Ureter (tissue), 1 donor: ENCODE data around the gene PKD1. TPM values are rescaled to one million over a fixed set of nuclear protein-coding genes. Genes with fewer than 3 reads are reported as not detected.
"Not testable (repeated sequence)": the region's sequence is repeated elsewhere in the genome, so short reads cannot be mapped to it uniquely, and the experiment has no call there.

ENCODE experiments used
- DNase-seq: peaks from one replicate; pipeline ENCODE4 v3.0.0-alpha.2; 2020; ENCODE audit warnings: low spot score
- total RNA-seq: library from RNA; stranded (reverse); gene quantifications from one replicate; pipeline ENCODE4 v1.2.4, GENCODE V29; 2023
- donor health status: DM: yes; HTN: yes; CAD: no.

Gene PKD1
- total RNA-seq, 1 donor from 2014 or later: 165 TPM

DNA sequence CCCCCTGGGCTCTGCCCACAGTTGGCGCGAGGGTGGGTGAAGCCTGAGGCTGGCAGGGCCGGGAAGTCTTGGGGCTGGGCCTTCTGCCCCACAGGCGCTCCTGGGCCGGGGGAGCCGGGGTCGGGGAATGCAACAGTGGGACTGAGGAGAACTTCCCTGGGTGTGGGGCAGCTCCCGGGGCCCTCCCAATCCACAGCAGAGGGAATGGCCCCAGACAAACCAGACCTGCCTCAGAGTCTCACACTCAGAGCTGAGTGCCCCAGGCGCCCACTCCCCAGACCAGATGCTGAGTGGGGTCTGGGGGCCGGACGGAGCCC lies 11.4 kb downstream of the PKD1 start:
- DNase-seq: not testable (repeated sequence)

- DNase-seq: not testable (repeated sequence)
These were observed 11.9 kb downstream of the PKD1 start for GRCh38 chr16:2123706-2124376.

DNA sequence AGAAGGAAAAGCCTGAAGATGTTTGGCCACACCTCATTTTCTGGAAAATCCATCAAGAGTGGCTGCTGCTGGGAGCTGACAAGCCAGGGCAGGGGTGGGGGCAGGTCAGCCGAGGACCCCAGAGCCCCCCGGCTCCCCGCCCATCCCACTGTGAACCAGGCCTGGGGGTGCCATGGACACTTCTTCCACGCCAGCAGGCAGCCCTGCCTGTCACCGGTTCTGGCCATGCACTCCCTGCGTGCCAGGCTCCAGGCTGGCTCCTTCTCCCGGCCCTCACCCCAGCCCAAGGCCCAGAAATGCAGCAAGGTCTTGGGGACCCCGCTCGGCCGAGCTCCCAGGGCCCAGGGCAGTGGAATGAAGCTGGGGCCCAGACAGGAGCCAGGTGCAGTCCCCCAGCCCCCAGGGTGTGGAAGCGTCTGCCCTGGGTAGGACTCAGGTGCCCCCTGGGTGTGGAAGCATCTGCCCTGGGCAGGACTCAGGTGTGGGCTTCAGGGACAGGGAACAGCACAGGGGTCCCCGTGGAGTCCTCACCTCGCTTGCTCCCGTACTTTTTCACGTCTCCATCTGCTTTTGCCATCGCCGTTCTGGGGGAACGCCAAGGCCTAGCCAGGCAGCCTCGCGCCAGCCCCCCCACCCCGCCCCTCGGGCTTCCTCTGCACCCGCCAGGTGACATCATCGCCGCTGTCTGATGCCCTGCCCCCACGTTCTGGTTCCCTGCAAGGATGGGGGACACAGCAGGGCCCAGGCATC lies 12.6 kb downstream of the PKD1 start:
- not testable (repeated sequence) for DNase-seq

- DNase-seq: no peak
These were observed 13.3 kb downstream of the PKD1 start for GRCh38 chr16:2122429-2122828.

DNA sequence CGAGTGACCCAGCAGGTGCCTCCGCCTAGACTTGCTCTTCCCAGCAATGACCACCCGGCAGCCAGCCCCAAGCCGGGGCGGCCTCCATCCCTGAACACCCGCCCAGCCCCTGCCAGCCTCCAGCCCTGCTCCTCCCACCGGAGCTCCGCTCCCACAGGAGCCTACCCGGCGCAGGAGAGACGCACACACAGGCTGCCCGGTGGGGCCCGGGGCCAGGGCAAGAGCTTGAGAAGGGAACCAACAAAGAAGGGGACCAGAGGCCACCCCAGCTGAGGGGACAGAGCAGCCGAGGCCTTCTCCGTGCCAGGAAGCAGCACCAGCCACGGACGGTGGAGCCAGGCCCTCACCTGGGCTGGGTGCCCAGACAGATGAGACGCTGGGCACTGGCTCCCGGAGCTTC lies 13.8 kb downstream of the PKD1 start:
- DNase-seq: no peak

DNA sequence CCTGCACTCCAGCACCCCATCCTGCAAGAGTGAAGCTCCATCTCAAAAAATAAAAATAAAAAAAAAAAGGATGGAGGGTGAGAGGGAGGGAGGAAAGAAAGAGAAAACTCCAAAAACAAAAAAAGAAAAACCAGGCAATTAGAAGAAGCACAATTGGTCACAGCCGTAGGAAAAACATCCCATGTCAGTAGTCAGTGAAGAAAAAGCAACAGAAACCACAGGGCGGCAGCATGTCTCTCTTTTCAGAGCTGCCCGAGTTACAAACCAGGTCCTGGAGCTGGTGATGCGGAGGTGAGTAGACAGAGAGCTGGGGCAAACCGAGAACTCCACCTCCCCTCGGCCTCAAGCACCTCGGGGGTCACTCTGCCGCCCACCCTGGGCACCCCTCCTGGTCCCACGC lies 14.4 kb downstream of the PKD1 start:
- not testable (repeated sequence) for DNase-seq

- not testable (repeated sequence) for DNase-seq
These were observed 17.6 kb downstream of the PKD1 start for GRCh38 chr16:2117960-2118722.

- not testable (repeated sequence) for DNase-seq
These were observed 18.4 kb downstream of the PKD1 start for GRCh38 chr16:2117341-2117740.

DNA sequence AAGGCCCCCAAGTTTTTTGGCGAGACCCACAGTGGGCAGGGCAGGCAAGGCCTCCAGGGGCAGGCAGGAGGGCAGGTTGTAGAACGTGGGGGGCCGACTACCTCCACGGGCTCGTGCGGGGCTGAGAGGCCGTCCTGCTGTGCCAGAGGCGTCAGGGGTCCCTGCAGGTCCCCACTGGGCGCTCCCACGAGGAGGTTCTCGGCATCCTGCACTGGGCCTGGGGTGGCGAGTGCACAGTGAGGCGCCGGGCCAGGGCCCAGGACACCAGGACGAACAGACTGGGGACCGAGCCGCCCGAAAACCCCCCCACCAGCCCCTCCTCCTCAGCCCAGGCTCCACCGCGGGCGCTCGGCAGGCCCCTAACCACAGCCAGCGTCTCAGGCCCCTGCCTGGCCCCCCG lies 19.3 kb downstream of the PKD1 start:
- not testable (repeated sequence) for DNase-seq

- DNase-seq: no peak
These were observed 20.1 kb downstream of the PKD1 start for GRCh38 chr16:2115591-2115973.

GRCh38 chr16:2114885-2115590 lies 20.7 kb downstream of the PKD1 start:
- not testable (repeated sequence) for DNase-seq

DNA sequence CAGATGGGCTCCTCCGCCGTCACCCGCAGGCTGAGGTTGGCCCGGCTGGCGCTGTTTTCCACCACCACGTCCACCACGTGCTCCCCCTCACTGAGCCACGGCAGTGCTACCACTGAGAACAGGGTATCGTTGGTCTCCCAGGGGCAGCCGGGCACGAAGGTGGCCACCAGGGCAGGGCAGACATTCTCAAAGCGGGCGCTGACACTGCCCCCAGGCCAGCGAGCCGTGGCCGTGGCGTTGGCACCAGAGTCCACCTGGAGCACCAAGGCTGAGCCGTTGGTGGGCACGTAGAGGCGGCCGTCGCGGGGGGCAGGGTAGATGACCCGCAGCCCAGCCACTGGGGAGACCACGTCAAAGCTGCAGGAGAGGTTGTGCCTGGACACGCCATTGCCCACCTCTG lies 21.5 kb downstream of the PKD1 start:
- DNase-seq: not testable (repeated sequence)

DNA sequence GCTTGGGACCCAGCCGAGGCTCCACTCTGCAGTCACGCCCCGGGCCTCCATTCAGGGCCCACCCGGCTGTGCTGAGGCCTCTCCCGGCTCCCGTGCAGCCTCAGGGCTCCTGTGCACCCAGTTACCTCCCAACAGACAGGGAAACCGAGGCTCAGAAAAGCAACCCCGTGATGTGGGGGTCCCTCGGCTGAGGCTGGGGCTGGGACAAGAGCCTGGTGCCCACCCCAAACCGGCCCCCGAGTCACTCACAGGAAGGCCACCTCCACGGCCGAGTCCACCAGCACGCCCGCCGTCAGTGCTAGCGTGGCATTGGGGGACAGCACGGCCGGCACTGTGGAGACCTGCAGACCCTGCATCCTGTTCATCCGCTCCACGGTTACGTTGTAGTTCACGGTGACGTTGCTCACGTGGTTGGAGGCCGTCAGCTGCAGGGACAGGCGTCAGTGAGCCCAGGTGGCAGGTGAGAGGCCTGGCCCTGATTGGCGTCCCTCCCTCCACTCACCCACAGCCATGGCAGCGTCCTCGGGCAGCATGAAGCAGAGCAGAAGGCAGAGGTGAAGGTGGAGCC lies 23.1 kb downstream of the PKD1 start:
- not testable (repeated sequence) for DNase-seq

DNA sequence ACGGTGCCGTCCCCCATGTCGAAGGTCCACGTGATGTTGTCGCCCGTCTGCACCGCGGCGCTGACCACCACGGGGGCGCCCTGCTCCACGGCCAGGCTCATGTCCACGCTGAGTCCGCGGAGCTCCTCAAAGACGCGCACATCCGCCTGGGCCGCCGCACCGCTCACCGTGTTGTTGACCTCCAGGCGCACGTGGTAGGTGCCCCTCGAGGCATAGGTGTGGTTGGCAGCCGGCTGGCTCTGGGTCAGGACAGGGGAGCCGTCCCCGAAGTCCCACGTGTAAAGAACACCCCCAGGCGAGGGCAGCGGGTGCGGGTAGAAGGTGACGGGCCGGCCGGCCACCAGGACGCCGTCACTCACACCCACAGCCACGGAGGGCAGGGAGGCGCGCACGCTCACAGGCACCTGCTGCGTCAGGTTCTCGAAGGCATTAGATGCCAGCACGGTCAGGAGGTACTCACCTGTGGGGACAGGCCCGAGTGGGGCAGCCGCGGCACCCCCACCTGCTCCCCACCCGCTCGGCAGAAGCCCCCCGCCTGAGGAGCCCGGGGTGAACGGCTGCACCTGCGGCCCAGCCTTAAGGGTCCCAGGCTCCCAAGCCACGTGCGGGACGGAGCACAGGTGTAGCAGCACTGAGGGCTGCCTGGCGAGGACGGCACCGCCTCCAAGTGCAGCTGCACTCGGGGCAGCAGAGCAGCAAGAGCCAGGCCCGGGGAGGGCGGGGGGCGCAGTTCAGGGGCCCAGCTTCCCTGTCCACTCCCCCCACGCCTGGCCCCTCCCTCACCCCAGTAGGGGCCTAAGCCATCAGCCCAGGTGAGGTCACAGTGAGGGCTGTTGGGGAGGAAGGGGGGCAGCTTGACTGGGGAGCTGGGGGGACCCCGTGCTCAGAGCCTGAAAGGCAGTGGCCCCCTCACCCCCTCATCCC lies 24.0 kb downstream of the PKD1 start:
- not testable (repeated sequence) for DNase-seq

- not testable (repeated sequence) for DNase-seq
These were observed 24.7 kb downstream of the PKD1 start for GRCh38 chr16:2111009-2111353.

- not testable (repeated sequence) for DNase-seq
These were observed 25.2 kb downstream of the PKD1 start for GRCh38 chr16:2110332-2111008.

GRCh38 chr16:2109872-2110271 lies 25.8 kb downstream of the PKD1 start:
- not testable (repeated sequence) for DNase-seq

- not testable (repeated sequence) for DNase-seq
These were observed 26.5 kb downstream of the PKD1 start for GRCh38 chr16:2109271-2109580.

DNA sequence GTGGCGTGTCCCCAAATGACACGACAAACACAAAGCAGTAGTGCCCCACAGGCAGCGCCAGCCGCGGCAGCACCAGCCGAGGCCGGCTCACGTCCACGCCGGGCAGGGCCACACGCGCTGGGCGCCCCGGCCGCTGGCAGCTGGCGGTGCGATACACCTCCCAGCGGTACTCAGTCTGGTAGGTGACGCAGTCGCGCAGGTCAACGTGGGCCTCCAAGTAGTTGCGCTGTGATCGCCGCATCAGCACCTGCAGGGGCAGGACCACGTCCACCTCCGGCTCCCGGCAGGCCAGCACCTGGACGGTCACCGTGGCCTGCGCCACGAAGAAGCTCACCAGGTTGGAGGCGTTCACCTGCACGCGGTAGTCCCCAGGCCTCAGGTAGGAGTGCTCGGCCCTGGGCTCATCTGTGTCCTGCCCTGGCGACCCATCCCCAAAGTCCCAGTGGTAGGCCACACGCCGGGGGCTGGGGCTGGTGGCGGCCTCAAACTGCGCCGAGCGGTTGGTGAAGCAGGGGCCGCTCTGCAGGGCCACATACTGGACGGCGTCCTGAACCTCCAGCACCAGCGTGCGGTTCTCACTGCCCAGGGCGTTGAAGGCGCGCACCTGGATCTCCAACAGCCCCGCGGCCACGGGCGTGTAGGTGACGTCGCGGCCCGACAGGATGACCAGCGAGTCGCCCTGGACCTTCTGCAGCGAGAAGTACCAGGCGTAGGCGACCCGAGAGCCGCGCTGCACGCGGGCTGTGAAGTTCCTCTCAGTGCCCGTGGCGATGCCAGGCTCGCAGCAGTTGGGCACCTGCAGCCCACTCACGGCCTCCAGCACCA lies 27.0 kb downstream of the PKD1 start:
- not testable (repeated sequence) for DNase-seq
